Measurements from ENCODE around the gene ACLY. TPM values are rescaled to one million over a fixed set of nuclear protein-coding genes. Genes with fewer than 3 reads are reported as not detected.

The ACLY gene
- total RNA-seq = 109 and 118 TPM in 2 replicates

DNA sequence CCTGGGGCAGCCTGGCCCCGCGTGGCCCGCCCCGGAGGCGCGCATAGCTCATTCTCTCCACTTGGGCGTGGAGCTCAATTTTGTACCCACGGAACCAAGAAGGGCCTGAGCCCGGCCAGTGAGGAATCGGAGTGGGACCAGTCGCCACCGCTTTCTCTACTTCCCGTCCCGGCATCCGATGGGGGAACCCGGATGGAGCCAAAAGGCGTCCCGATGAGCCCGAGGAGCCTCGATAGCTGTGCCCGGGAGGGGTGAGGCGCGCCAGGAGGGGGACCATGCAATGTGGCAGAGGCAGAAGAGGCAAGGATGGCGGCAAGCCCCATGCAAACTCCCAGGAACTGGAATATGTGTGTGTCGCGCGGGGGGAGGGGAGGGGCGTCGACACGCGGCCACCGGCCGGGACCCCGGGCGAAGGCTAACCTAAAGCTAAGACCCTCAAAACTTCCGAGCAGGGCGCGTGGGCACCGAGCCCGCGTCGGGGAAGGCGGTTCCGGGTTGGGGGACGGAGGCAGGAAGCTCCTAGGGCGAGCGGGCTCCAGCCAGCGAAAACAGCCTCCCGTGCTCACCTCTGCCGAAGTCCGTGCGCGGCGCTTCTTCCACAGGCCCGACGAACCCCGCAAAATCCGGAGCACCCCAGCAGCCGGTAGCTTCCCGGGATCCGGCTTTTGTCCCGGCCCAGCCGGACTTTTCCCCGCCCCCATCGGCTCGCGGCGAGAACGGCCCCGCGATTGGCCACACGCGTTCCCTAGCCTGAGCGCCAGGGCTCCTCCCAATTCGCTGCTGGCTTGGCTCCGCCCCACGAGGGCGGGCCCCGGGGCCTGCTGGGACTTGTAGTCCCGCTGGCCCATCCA is at the start of gene ACLY:
Gene ACLY, minus strand, starts transcription at position 638 of the 851 bp plus-strand sequence. CDS start 5,078 bp downstream, outside the sequence.

GRCh38 chr17:41966463-41967140 is 47.9 kb upstream of the ACLY start, which contains the start of gene CNP:
CNP (plus strand) TSS chr17:41966795; CDS start chr17:41966885, 90 bp downstream.

GRCh38 chr17:41930009-41930832 is 11.5 kb upstream of the ACLY start, which contains the start of gene ODAD4:
ODAD4 (plus strand) TSS chr17:41930617; CDS start chr17:41930724, 107 bp downstream.

DNA sequence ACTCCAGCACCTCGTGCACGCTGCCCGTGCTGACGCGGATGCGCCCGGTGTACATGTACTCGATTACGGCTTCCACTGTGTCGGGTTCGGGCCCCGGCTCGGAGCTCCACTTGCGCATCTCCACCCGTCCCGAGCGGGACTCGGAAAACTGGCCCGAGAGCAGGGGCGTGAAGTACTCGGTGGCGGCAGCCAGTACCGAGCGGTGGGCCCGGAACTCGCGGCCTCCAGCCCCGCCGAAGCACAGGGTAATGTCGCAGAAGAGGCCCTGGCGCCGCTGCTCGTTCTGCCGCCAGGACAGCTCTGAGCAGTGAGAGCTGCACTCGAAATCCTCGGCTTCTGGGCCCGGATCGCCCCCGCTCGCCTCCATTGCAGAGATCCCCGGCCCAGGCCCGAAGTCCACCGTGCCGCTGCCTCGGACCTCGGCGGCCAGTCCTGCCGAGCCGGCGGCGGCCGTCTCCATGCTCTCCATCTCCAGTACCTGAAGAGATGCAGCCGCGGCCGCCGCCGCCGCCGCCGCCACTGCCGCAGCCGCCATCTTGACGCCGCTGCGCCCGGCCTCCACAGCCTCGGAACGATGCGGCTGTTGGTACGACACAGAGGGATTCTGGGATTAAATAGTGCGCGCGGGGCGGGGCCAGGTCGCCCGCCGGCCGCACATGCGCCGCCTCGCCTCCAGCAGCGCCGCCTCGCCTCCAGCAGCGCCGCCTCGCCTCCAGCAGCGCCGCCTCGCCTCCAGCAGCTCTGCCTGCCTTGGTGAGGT is 53.7 kb downstream of the ACLY start, which contains the start of gene KLHL11:
Gene KLHL11, minus strand, starts transcription at position 588 of the 760 bp plus-strand sequence. Its CDS starts 53 bp downstream, at position 535.

GRCh38 chr17:41837761-41838538 is 80.8 kb downstream of the ACLY start, which contains the start of gene KLHL10:
KLHL10 (plus strand) TSS chr17:41837825; CDS start chr17:41837933, 108 bp downstream.

GRCh38 chr17:41835800-41836549 is 82.8 kb downstream of the ACLY start, which contains the start of gene NT5C3B:
NT5C3B (minus strand) TSS chr17:41836232; CDS start chr17:41836193, 39 bp downstream.

Small RNA genes within 50 kb of the gene (small RNA-seq; reads per million reads assigned to genes)
- gene AC125257.2 = not detected

Other genes starting within 250 kb of the ACLY start
- 98.0 and 127 TPM in 2 replicates for gene EIF1, start 230.1 kb downstream of the ACLY start, total RNA-seq
- gene GAST, start 206.6 kb downstream of the ACLY start, total RNA-seq = not detected in 2 replicates
- gene HAP1, start 184.3 kb downstream of the ACLY start, total RNA-seq = 0.11 TPM in 1 of 2 replicates, not detected in the other
- gene JUP, start 132.2 kb downstream of the ACLY start, total RNA-seq = 5.1 and 9.0 TPM in 2 replicates
- 41.6 and 49.8 TPM in 2 replicates for gene P3H4, start 107.0 kb downstream of the ACLY start, total RNA-seq
- 340 and 384 TPM in 2 replicates for gene FKBP10, start 105.9 kb downstream of the ACLY start, total RNA-seq
- gene NT5C3B, start 82.7 kb downstream of the ACLY start, total RNA-seq = 77.0 and 90.6 TPM in 2 replicates
- gene KLHL10, start 81.1 kb downstream of the ACLY start, total RNA-seq = 0.13 and 0.43 TPM in 2 replicates
- gene KLHL11, start 53.5 kb downstream of the ACLY start, total RNA-seq = 28.7 and 34.7 TPM in 2 replicates
- 1.3 and 3.9 TPM in 2 replicates for gene ODAD4, start 11.7 kb upstream of the ACLY start, total RNA-seq
- gene CNP, start 47.8 kb upstream of the ACLY start, total RNA-seq = 67.1 and 73.0 TPM in 2 replicates
- 80.9 and 81.3 TPM in 2 replicates for gene DNAJC7, start 98.5 kb upstream of the ACLY start, total RNA-seq
- 23.5 and 26.4 TPM in 2 replicates for gene NKIRAS2, start 101.1 kb upstream of the ACLY start, total RNA-seq
- 0.11 and 0.26 TPM in 2 replicates for gene C17orf113, start 131.7 kb upstream of the ACLY start, total RNA-seq
- not detected in 2 replicates for gene ZNF385C, start 179.5 kb upstream of the ACLY start, total RNA-seq
- gene DHX58, start 193.8 kb upstream of the ACLY start, total RNA-seq = 15.0 and 15.2 TPM in 2 replicates
- 6.5 and 9.6 TPM in 2 replicates for gene KAT2A, start 202.4 kb upstream of the ACLY start, total RNA-seq
- not detected in 2 replicates for gene HSPB9, start 203.9 kb upstream of the ACLY start, total RNA-seq
- 78.4 and 80.0 TPM in 2 replicates for gene RAB5C, start 236.0 kb upstream of the ACLY start, total RNA-seq

All from articular chondrocyte of knee joint (primary cell).